ENCODE measurements around the gene ACSF3.
A peak's percentile ranks its signal among the peaks of the same experiment; 100 is the strongest.

Gene ACSF3

GRCh38 chr16:89098767-89099430, 5.2 kb downstream of the ACSF3 start:
- DNase-seq (ENCODE audit: low read depth): no peak
- TF ChIP-seq CTCF (IDR thresholded peaks at IDR 0.05; ENCODE audit: low read depth, low read length) (no peak), POLR2A (IDR thresholded peaks at IDR 0.05; ENCODE audit: extremely low read depth, insufficient read length) (no peak), MAX (IDR thresholded peaks at IDR 0.05; ENCODE audit: low read depth, low read length) (no peak), MYC (IDR thresholded peaks at IDR 0.05; ENCODE audit: low read depth, low read length) (no peak)
- no peak overlapping the region for H3K4me3 ChIP-seq (ENCODE audit: low read depth, low read length)

- DNase-seq (ENCODE audit: low read depth): no peak
- TF ChIP-seq MYC (IDR thresholded peaks at IDR 0.05; ENCODE audit: low read depth, low read length) (no peak), CTCF (IDR thresholded peaks at IDR 0.05; ENCODE audit: low read depth, low read length) (no peak), POLR2A (IDR thresholded peaks at IDR 0.05; ENCODE audit: extremely low read depth, insufficient read length) (no peak), MAX (IDR thresholded peaks at IDR 0.05; ENCODE audit: low read depth, low read length) (no peak)
- no peak overlapping the region for H3K4me3 ChIP-seq (ENCODE audit: low read depth, low read length)
Observed at GRCh38 chr16:89099905-89100304, 6.3 kb downstream of the ACSF3 start.

- TF ChIP-seq CTCF (IDR thresholded peaks at IDR 0.05; ENCODE audit: low read depth, low read length) (no peak), MAX (IDR thresholded peaks at IDR 0.05; ENCODE audit: low read depth, low read length) (no peak), POLR2A (IDR thresholded peaks at IDR 0.05; ENCODE audit: extremely low read depth, insufficient read length) (no peak), MYC (IDR thresholded peaks at IDR 0.05; ENCODE audit: low read depth, low read length) (no peak)
- H3K4me3 ChIP-seq (ENCODE audit: low read depth, low read length): no peak overlapping the region
- DNase-seq (ENCODE audit: low read depth): no peak
Observed at GRCh38 chr16:89100601-89101302, 7.1 kb downstream of the ACSF3 start.

GRCh38 chr16:89101303-89102040, 7.8 kb downstream of the ACSF3 start:
- TF ChIP-seq CTCF (IDR thresholded peaks at IDR 0.05; ENCODE audit: low read depth, low read length) (no peak), MYC (IDR thresholded peaks at IDR 0.05; ENCODE audit: low read depth, low read length) (no peak), MAX (IDR thresholded peaks at IDR 0.05; ENCODE audit: low read depth, low read length) (no peak), POLR2A (IDR thresholded peaks at IDR 0.05; ENCODE audit: extremely low read depth, insufficient read length) (no peak)
- DNase-seq (ENCODE audit: low read depth): no peak
- H3K4me3 ChIP-seq (ENCODE audit: low read depth, low read length): no peak overlapping the region

- peak; percentile 42 for DNase-seq (ENCODE audit: low read depth)
- TF ChIP-seq MAX (IDR thresholded peaks at IDR 0.05; ENCODE audit: low read depth, low read length): no peak
- no peak for TF ChIP-seq MYC (IDR thresholded peaks at IDR 0.05; ENCODE audit: low read depth, low read length)
- no peak for TF ChIP-seq POLR2A (IDR thresholded peaks at IDR 0.05; ENCODE audit: extremely low read depth, insufficient read length)
- no peak for TF ChIP-seq CTCF (IDR thresholded peaks at IDR 0.05; ENCODE audit: low read depth, low read length)
- H3K4me3 ChIP-seq (ENCODE audit: low read depth, low read length): no peak overlapping the region
Observed at GRCh38 chr16:89102041-89102471, 8.4 kb downstream of the ACSF3 start.
